ENCODE measurements around the gene BPIFB2. TPM values are rescaled to one million over a fixed set of nuclear protein-coding genes. Genes with fewer than 3 reads are reported as not detected.
"Not testable (repeated sequence)": the region's sequence is repeated elsewhere in the genome, so short reads cannot be mapped to it uniquely, and the experiment has no call there.

The BPIFB2 gene
- total RNA-seq, 1 donor from 2014 or later, result not detected

- DNase-seq (ENCODE audit: low read depth in 2 of 2), result no peak
Observed at GRCh38 chr20:33034901-33035492, 27.5 kb downstream of the BPIFB2 start.

- DNase-seq (ENCODE audit: low read depth in 2 of 2), result no peak
Observed at GRCh38 chr20:33037456-33037855, 30.0 kb downstream of the BPIFB2 start.

- DNase-seq (ENCODE audit: low read depth in 2 of 2), result no peak
Observed at GRCh38 chr20:33038243-33038642, 30.7 kb downstream of the BPIFB2 start.

- DNase-seq (ENCODE audit: low read depth in 2 of 2), result no peak
Observed at GRCh38 chr20:33042430-33042829, 34.9 kb downstream of the BPIFB2 start.

- no peak for DNase-seq (ENCODE audit: low read depth in 2 of 2)
Observed at GRCh38 chr20:33042983-33043730, 35.7 kb downstream of the BPIFB2 start.

- DNase-seq (ENCODE audit: low read depth in 2 of 2), result no peak
Observed at GRCh38 chr20:33043731-33044181, 36.3 kb downstream of the BPIFB2 start.

- not testable (repeated sequence) for DNase-seq (ENCODE audit: low read depth in 2 of 2)
Observed at GRCh38 chr20:33045129-33045721, 37.7 kb downstream of the BPIFB2 start.

- DNase-seq (ENCODE audit: low read depth in 2 of 2), result no peak
Observed at GRCh38 chr20:33046412-33046811, 38.9 kb downstream of the BPIFB2 start.

- no peak for DNase-seq (ENCODE audit: low read depth in 2 of 2)
Observed at GRCh38 chr20:33051333-33051732, 43.8 kb downstream of the BPIFB2 start.

- no peak for DNase-seq (ENCODE audit: low read depth in 2 of 2)
Observed at GRCh38 chr20:33053291-33054106, 46.0 kb downstream of the BPIFB2 start, which contains the start of gene BPIFB3. BPIFB3 (plus strand) TSS chr20:33053903; CDS start chr20:33055436, 1,533 bp downstream.

- no peak for DNase-seq (ENCODE audit: low read depth in 2 of 2)
Observed at GRCh38 chr20:33054381-33054780, 46.9 kb downstream of the BPIFB2 start.

- no peak for DNase-seq (ENCODE audit: low read depth in 2 of 2)
Observed at GRCh38 chr20:33054791-33055190, 47.3 kb downstream of the BPIFB2 start.

- no peak for DNase-seq (ENCODE audit: low read depth in 2 of 2)
Observed at GRCh38 chr20:33059136-33059535, 51.6 kb downstream of the BPIFB2 start.

GRCh38 chr20:33059741-33060390 is 52.4 kb downstream of the BPIFB2 start:
- DNase-seq (ENCODE audit: low read depth in 2 of 2), result no peak

GRCh38 chr20:33061658-33062028 is 54.1 kb downstream of the BPIFB2 start:
- peak in 1 of 2 donors; percentile 3 for DNase-seq (ENCODE audit: low read depth in 2 of 2)

GRCh38 chr20:33062105-33062824 is 54.8 kb downstream of the BPIFB2 start:
- no peak for DNase-seq (ENCODE audit: low read depth in 2 of 2)

GRCh38 chr20:33062825-33063149 is 55.3 kb downstream of the BPIFB2 start:
- no peak for DNase-seq (ENCODE audit: low read depth in 2 of 2)

- no peak for DNase-seq (ENCODE audit: low read depth in 2 of 2)
Observed at GRCh38 chr20:33063271-33063670, 55.8 kb downstream of the BPIFB2 start.

- DNase-seq (ENCODE audit: low read depth in 2 of 2), result no peak
Observed at GRCh38 chr20:33064572-33065287, 57.2 kb downstream of the BPIFB2 start.

- no peak for DNase-seq (ENCODE audit: low read depth in 2 of 2)
Observed at GRCh38 chr20:33065785-33066184, 58.3 kb downstream of the BPIFB2 start.

Measured in lung microvascular endothelial cell (primary cell).